ENCODE results near the gene TSPAN4. TPM values are rescaled to one million over a fixed set of nuclear protein-coding genes. Genes with fewer than 3 reads are reported as not detected.

Gene TSPAN4
- total RNA-seq, 1 donor from 2014 or later: 50.8 TPM

GRCh38 chr11:832529-833113 is 10.0 kb upstream of the TSPAN4 start, which contains the start of gene CD151:
TSS of gene CD151 (plus strand) at chr11:832952. CDS start at chr11:836070, 3,118 bp downstream.
- no peak for DNase-seq (ENCODE audit: low read depth)
- H3K27me3 ChIP-seq (ENCODE audit: control insufficient read depth, insufficient read depth, low read length): peaks cover 2% of the 10 kb centered on the region
- H3K36me3 ChIP-seq (ENCODE audit: control insufficient read depth, insufficient read depth, low read length): peaks cover 18% of the 10 kb centered on the region
- no peak for TF ChIP-seq CTCF (IDR thresholded peaks at IDR 0.05; ENCODE audit: insufficient read depth, low read length, severe bottlenecking)
- H3K4me3 ChIP-seq (ENCODE audit: low read depth, low read length): peak within 1 kb of the TSS; percentile 67
- FAIRE-seq: no peak

- FAIRE-seq: no peak
- no peak for TF ChIP-seq CTCF (IDR thresholded peaks at IDR 0.05; ENCODE audit: insufficient read depth, low read length, severe bottlenecking)
- H3K27me3 ChIP-seq (ENCODE audit: control insufficient read depth, insufficient read depth, low read length): peaks cover 2% of the 10 kb centered on the region
- DNase-seq (ENCODE audit: low read depth): no peak
- H3K4me3 ChIP-seq (ENCODE audit: low read depth, low read length): peak overlapping the region; percentile 67
- peaks cover 23% of the 10 kb centered on the region for H3K36me3 ChIP-seq (ENCODE audit: control insufficient read depth, insufficient read depth, low read length)
Measured at GRCh38 chr11:833114-833791, 9.4 kb upstream of the TSPAN4 start.

- H3K27me3 ChIP-seq (ENCODE audit: control insufficient read depth, insufficient read depth, low read length): peaks cover 2% of the 10 kb centered on the region
- peak overlapping the region; percentile 67 for H3K4me3 ChIP-seq (ENCODE audit: low read depth, low read length)
- TF ChIP-seq CTCF (IDR thresholded peaks at IDR 0.05; ENCODE audit: insufficient read depth, low read length, severe bottlenecking): no peak
- peak; percentile 40 for DNase-seq (ENCODE audit: low read depth)
- H3K36me3 ChIP-seq (ENCODE audit: control insufficient read depth, insufficient read depth, low read length): peaks cover 24% of the 10 kb centered on the region
- no peak for FAIRE-seq
Measured at GRCh38 chr11:833849-834311, 8.8 kb upstream of the TSPAN4 start.

GRCh38 chr11:834371-835316 is 8.0 kb upstream of the TSPAN4 start:
- FAIRE-seq: peak; percentile 52
- TF ChIP-seq CTCF (IDR thresholded peaks at IDR 0.05; ENCODE audit: insufficient read depth, low read length, severe bottlenecking): no peak
- H3K4me3 ChIP-seq (ENCODE audit: low read depth, low read length): peak overlapping the region; percentile 16
- DNase-seq (ENCODE audit: low read depth): peak; percentile 89
- peaks cover 28% of the 10 kb centered on the region for H3K36me3 ChIP-seq (ENCODE audit: control insufficient read depth, insufficient read depth, low read length)
- peaks cover 1% of the 10 kb centered on the region for H3K27me3 ChIP-seq (ENCODE audit: control insufficient read depth, insufficient read depth, low read length)

- Histone ChIP-seq H3K4me3 (ENCODE audit: low read depth, low read length) (no peak overlapping the region), H3K27me3 (ENCODE audit: control insufficient read depth, insufficient read depth, low read length) (no peaks in the 10 kb centered on the region), H3K36me3 (ENCODE audit: control insufficient read depth, insufficient read depth, low read length) (peaks cover 41% of the 10 kb centered on the region)
- FAIRE-seq (no peak), DNase-seq (ENCODE audit: low read depth) (no peak)
- no peak for TF ChIP-seq CTCF (IDR thresholded peaks at IDR 0.05; ENCODE audit: insufficient read depth, low read length, severe bottlenecking)
Measured at GRCh38 chr11:836274-836673, 6.4 kb upstream of the TSPAN4 start.
